RWPE2 (cell line): Measurements from ENCODE around the gene DIS3L.

Experiments
- ATAC-seq: fragments of 200-7000 bp; cut with Tn5 transposase; 3 replicates; pipeline ENCODE4 v1.9.1; 2021; ENCODE audit warnings: low read depth
- DNase-seq: peaks from one replicate; pipeline ENCODE4 v3.0.0-alpha.2; 2020; ENCODE audit warnings: low spot score
- H3K27ac ChIP-seq: fragments of 450-650 bp; 2 replicates; pipeline ENCODE4 v1.5.1; 2017; ENCODE audit warnings: mild to moderate bottlenecking; ENCODE audit not compliant: poor library complexity, severe bottlenecking
- H3K27me3 ChIP-seq: fragments of 250-450 bp; sonication (Bioruptor Pico); 2 replicates; pipeline ENCODE4 v1.5.1; 2021; ENCODE audit warnings: mild to moderate bottlenecking, moderate library complexity; ENCODE audit not compliant: insufficient read depth, poor library complexity, severe bottlenecking
- H3K36me3 ChIP-seq: fragments of 250-450 bp; sonication (Bioruptor Pico); 2 replicates; pipeline ENCODE4 v1.5.1; 2020; ENCODE audit warnings: low read depth, mild to moderate bottlenecking, moderate library complexity
- H3K4me1 ChIP-seq: fragments of 250-450 bp; sonication (Bioruptor Pico); 2 replicates; pipeline ENCODE4 v1.5.1; 2021; ENCODE audit warnings: mild to moderate bottlenecking, moderate library complexity; ENCODE audit not compliant: insufficient read depth, poor library complexity, severe bottlenecking
- H3K4me3 ChIP-seq: fragments of 250-450 bp; sonication (Bioruptor Pico); 2 replicates; pipeline ENCODE4 v1.5.1; 2021; ENCODE audit warnings: mild to moderate bottlenecking, moderate library complexity; ENCODE audit not compliant: severe bottlenecking
- H3K9me3 ChIP-seq: fragments of 250-450 bp; sonication (Bioruptor Pico); 2 replicates; pipeline ENCODE4 v1.5.1; 2021; ENCODE audit warnings: mild to moderate bottlenecking, moderate library complexity; ENCODE audit not compliant: severe bottlenecking
- CTCF ChIP-seq: fragments of 450-650 bp; IDR thresholded peaks from one replicate; pipeline ENCODE4 v1.5.1; 2017; ENCODE audit warnings: mild to moderate bottlenecking, moderate library complexity; ENCODE audit not compliant: poor library complexity, severe bottlenecking

Gene DIS3L

GRCh38 chr15:66288551-66289185 is 4.7 kb upstream of the DIS3L start:
- H3K4me1 ChIP-seq = peaks cover 4% of the 10 kb centered on the region
- no peaks in the 10 kb centered on the region for H3K9me3 ChIP-seq
- no peaks in the 10 kb centered on the region for H3K36me3 ChIP-seq
- H3K27me3 ChIP-seq = no peaks in the 10 kb centered on the region
- ATAC-seq (no peak), DNase-seq (no peak)
- no peak overlapping the region for H3K27ac ChIP-seq
- TF ChIP-seq CTCF = no peak
- H3K4me3 ChIP-seq = no peak overlapping the region

- peaks cover 13% of the 10 kb centered on the region for H3K4me1 ChIP-seq
- no peak for ATAC-seq
Observed at GRCh38 chr15:66290007-66290406, 3.4 kb upstream of the DIS3L start.

GRCh38 chr15:66290518-66290917 is 2.9 kb upstream of the DIS3L start:
- Histone ChIP-seq H3K36me3 (peaks cover 6% of the 10 kb centered on the region), H3K27me3 (no peaks in the 10 kb centered on the region), H3K27ac (no peak overlapping the region), H3K9me3 (no peaks in the 10 kb centered on the region), H3K4me1 (peaks cover 18% of the 10 kb centered on the region), H3K4me3 (no peak overlapping the region)
- no peak for TF ChIP-seq CTCF
- ATAC-seq (no peak), DNase-seq (no peak)

More at GRCh38 chr15:66290007-66290406, 3.4 kb upstream of the DIS3L start:
- no peak overlapping the region for H3K27ac ChIP-seq
- H3K36me3 ChIP-seq = peaks cover 1% of the 10 kb centered on the region
- no peak for DNase-seq
- H3K4me3 ChIP-seq = no peak overlapping the region
- no peak for TF ChIP-seq CTCF
- H3K27me3 ChIP-seq = no peaks in the 10 kb centered on the region
- H3K9me3 ChIP-seq = no peaks in the 10 kb centered on the region

GRCh38 chr15:66291816-66292570 is 1.4 kb upstream of the DIS3L start:
- H3K9me3 ChIP-seq = no peaks in the 10 kb centered on the region
- DNase-seq (no peak), ATAC-seq (no peak)
- H3K4me3 ChIP-seq = no peak overlapping the region
- H3K4me1 ChIP-seq = peaks cover 25% of the 10 kb centered on the region
- no peak overlapping the region for H3K27ac ChIP-seq
- no peak for TF ChIP-seq CTCF
- no peaks in the 10 kb centered on the region for H3K27me3 ChIP-seq
- peaks cover 18% of the 10 kb centered on the region for H3K36me3 ChIP-seq
